ENCODE measurements around the gene GRM7.

- TF ChIP-seq CTCF (IDR thresholded peaks at IDR 0.05) (no peak), POLR2A (IDR thresholded peaks at IDR 0.05) (no peak)
Observed at GRCh38 chr3:7397097-7397496, 536.2 kb downstream of the GRM7 start.
